A549 treated with ZK216348 at 1 μM for 4 hours (cell line): ENCODE results near the gene CEP128. TPM values are rescaled to one million over a fixed set of nuclear protein-coding genes. Genes with fewer than 3 reads are reported as not detected.

Experiments
- total RNA-seq: library from RNA; stranded (reverse); fragments of 200-300 nt; extraction: Qiagen RNA extraction; gene quantifications from 5 replicates; pipeline ENCODE4 v1.2.3, GENCODE V29; 2022; ENCODE audit warnings: low read depth

Gene CEP128
- total RNA-seq: 4.5 to 6.8 TPM (median 5.5 TPM) in 5 replicates

GRCh38 chr14:80941241-80942185, at the start of gene CEP128:
Gene CEP128, minus strand, starts transcription at chr14:80941738.

DNA sequence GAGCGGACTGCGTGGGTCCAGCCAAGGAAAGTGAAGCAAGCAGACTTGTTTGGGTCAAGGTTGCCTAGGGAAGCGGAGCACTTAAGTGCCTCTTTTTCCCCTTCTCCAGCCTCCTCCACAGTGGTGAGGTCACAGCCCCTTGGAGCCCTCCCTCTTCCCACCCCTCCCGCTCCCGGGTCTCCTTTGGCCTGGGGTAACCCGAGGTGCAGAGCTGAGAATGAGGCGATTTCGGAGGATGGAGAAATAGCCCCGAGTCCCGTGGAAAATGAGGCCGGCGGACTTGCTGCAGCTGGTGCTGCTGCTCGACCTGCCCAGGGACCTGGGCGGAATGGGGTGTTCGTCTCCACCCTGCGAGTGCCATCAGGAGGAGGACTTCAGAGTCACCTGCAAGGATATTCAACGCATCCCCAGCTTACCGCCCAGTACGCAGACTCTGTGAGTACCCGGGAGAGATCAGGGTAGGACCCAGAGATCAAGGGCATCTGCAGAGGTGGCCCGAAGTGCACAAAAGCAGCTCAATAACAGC, 13.9 kb upstream of the CEP128 start, which contains the start of gene TSHR:
TSHR (plus strand) TSS at position 206 of the 526 bp plus-strand sequence; CDS start at position 266, 60 bp downstream.

Other genes with a start within 250 kb of the CEP128 start
- not detected in 5 replicates for gene TSHR, start 13.9 kb upstream of the CEP128 start, total RNA-seq